Hair follicular keratinocyte (primary cell): Measurements from ENCODE around the gene GID4. TPM values are rescaled to one million over a fixed set of nuclear protein-coding genes. Genes with fewer than 3 reads are reported as not detected.

Source experiments
- total RNA-seq: library from RNA; depleted of rRNA; stranded (reverse); fragments of >200 nt; gene quantifications from 2 replicates; pipeline ENCODE4 v1.2.3, GENCODE V29; 2015

Gene GID4
- 10.8 and 15.9 TPM in 2 replicates for total RNA-seq

DNA sequence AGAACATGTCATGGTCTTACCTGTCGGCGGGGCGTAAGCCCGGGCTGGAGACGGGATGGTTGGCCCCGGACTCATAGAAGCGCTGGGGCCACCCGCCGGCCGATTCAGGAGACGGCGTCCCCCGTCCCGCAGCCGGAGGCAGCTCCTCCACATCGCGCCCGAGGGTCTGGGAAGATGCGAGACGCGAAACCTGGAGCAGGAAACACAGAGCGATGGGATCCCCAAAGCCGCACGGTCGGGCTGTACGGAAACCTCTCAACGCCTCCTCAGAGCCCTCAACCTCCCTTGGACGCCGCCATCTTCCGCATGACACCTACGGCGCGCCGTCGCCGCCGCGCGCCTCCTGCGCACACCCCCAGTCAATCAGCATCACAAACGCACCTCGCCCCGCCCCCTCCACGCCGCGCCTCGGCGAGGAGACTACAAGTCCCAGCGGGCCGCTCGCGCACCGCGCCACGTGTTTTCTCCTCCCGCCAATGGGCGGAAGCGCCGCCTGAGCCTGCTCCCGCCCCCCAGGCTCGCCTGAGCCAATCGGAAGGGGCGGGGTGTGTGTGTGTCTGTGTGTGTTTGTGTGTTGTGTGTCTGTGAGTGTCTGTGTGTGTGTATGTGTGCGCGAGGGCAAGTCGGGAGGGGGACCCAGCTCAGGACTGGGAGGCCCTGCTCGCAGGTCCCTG lies at the start of gene GID4, which contains the start of gene ATPAF2:
GID4 (plus strand) TSS at position 548 of the 674 bp plus-strand sequence; CDS start at position 605, 57 bp downstream.
ATPAF2 (minus strand) TSS at position 308 of the 674 bp plus-strand sequence; CDS start at position 153, 155 bp downstream.

DNA sequence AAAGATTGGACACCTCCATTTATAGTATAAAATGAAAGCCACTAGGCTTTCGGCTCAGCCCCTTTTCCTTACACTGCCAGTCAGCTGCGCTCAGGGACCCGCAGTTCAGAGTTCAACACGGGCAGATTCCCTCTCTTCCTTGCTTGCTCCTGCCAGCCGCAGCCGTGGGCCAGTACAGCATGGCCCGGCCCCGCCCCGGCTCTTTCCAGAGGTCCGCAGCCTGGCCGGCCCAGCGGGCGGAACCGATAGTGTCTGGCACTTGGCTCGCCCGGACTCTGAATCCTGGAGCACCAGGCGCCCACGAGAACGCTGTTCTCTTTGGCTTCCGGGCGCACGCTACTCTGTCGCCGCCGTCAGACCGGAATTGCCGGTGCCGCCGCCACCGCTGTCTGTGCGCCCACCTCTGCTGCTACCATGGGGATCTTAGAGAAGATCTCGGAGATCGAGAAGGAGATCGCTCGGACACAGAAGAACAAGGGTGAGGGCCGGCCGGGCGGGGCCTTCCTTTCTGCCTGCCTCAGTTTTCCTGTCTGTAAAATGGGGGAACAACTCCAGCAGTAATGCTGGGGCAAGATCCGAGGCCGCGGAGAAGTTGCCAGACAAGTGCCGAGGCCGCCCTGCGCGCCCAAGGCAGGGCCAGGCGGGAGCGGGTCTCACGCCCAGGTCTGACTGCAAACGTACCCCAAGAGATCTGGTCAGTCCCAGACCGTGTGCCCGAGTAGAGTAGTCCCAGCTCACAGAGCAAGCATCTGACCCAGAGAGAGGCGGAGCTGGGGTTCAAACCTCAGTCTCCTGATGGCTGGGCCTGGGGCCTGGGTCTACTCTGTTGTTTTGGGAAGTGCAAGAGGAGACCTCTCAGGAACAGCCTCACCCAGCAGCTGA lies 48.6 kb downstream of the GID4 start, which contains the start of gene DRG2:
DRG2 (plus strand) TSS at position 339 of the 882 bp plus-strand sequence; CDS start at position 415, 76 bp downstream.

DNA sequence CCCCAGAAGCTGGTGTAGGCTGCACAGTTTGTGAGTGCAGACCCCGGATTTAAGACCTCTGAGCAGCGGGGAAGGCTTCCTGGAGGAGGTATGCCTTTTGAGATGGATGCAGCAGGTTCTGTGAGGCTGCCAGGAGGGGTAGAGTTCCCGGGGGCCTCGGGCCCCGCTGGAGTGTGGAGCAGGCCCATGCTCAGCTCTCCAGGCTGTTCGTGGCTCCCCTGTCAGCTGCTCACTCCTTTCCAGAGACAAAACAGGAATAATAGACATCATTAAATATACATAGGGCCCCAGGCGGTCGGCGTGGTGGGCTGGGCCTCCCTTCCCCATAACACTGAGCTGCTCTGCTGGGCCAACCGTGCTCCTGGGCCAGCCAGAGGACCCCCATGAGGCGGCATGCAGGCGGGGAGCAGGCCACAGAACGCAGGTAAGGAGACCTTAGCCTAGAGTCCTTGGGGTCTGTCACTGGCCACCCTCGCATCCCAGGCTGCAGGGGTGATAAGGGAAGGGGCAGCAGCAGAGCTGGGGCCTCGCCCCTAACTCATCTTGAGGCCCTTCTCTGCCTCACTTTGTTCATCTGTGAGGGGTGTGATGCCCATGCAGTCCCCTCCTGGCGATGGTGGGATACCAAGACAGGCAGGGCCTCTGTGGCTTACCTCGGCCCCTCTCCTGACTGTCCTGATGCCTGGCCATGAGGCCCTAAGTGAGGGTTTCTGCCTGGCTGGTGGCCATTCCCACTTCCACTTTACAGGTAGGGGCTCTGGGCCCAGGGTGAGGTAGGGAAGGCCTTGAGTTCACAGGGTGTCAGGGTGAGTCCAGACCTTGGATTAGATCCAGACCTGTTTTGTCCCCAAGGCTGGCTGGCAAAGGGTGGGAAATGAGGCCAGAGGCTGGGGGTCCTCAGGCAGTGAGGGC lies 69.4 kb downstream of the GID4 start, which contains the start of gene MYO15A:
MYO15A (plus strand) TSS at position 356 of the 912 bp plus-strand sequence. CDS start 10,045 bp downstream, outside the sequence.

Other genes starting within 250 kb of the GID4 start
- 92.7 and 111 TPM in 2 replicates for gene SREBF1, start 202.4 kb upstream of the GID4 start, total RNA-seq
- 23.3 and 25.3 TPM in 2 replicates for gene TOM1L2, start 67.0 kb upstream of the GID4 start, total RNA-seq
- 0.15 and 0.55 TPM in 2 replicates for gene DRC3, start 66.5 kb upstream of the GID4 start, total RNA-seq
- 15.5 and 15.8 TPM in 2 replicates for gene ATPAF2, start 240 bp upstream of the GID4 start, total RNA-seq
- gene DRG2, start 48.5 kb downstream of the GID4 start, total RNA-seq, result 39.2 and 55.4 TPM in 2 replicates
- gene MYO15A, start 69.3 kb downstream of the GID4 start, total RNA-seq, result 0.38 and 1.6 TPM in 2 replicates
- 77.3 and 88.1 TPM in 2 replicates for gene ALKBH5, start 144.4 kb downstream of the GID4 start, total RNA-seq
- gene LLGL1, start 186.2 kb downstream of the GID4 start, total RNA-seq, result 41.0 and 46.0 TPM in 2 replicates
- 378 and 446 TPM in 2 replicates for gene FLII, start 219.3 kb downstream of the GID4 start, total RNA-seq
- gene MIEF2, start 221.3 kb downstream of the GID4 start, total RNA-seq, result 6.8 and 9.4 TPM in 2 replicates